A549 (cell line): ENCODE data around the gene PDHB. TPM values are rescaled to one million over a fixed set of nuclear protein-coding genes. Genes with fewer than 3 reads are reported as not detected.

Experiments used
- ATAC-seq, 2 experiments: fragments of 200-7000 bp in 1 of 2; fragments of >200 bp in 1 of 2; cut with Nextera tagmentation in 1 of 2; cut with Tn5 transposase in 1 of 2; 3 replicates each; pipeline versions ENCODE4 v1.8.0 to v1.9.1; 2018 to 2020; ENCODE audit warnings: mild to moderate bottlenecking in 1 of 2, moderate library complexity in 1 of 2
- CTCF ChIA-PET: fragments of 300-600 bp; sonication (Branson Sonifier 250); formaldehyde crosslinking; extraction: SDS; loops from one replicate; lab custom pipeline; 2021; ENCODE audit warnings: antibody characterized with exemption, inconsistent platforms; lab: Yijun Ruan, JAX
- POLR2A ChIA-PET: fragments of 350-600 bp; formaldehyde crosslinking; extraction: SDS; loops from one replicate; lab custom pipeline; 2021; ENCODE audit warnings: antibody characterized with exemption, inconsistent platforms; lab: Yijun Ruan, JAX
- DNase-seq, 2 experiments: peaks; one replicate each; pipeline versions ENCODE4 v3.0.0 to v3.0.0-alpha.2; 2011 to 2016; ENCODE audit warnings: low read depth in 1 of 2, low spot score in 1 of 2
- FAIRE-seq: peaks from 2 replicates; lab custom pipeline; 2011; peaks lifted over from hg19 to GRCh38; lab: Jason Lieb, UNC
- H3K27ac ChIP-seq, 2 experiments: fragments of >200 bp; sonication (Bioruptor Twin); formaldehyde crosslinking; 3 replicates each; pipeline ENCODE4 v1.5.1; 2016 to 2017
- H3K4me1 ChIP-seq: fragments of >200 bp; sonication (Bioruptor Twin); formaldehyde crosslinking; 3 replicates; pipeline ENCODE4 v1.6.1; 2016
- H3K4me2 ChIP-seq: fragments of >200 bp; sonication (Bioruptor Twin); formaldehyde crosslinking; 3 replicates; pipeline ENCODE4 v1.6.1; 2016
- H3K4me3 ChIP-seq: fragments of >200 bp; sonication (Bioruptor Twin); formaldehyde crosslinking; 3 replicates; pipeline ENCODE4 v1.5.1; 2016
- H3K9me3 ChIP-seq: fragments of >200 bp; sonication (Bioruptor Twin); formaldehyde crosslinking; 3 replicates; pipeline ENCODE4 v1.6.1; 2016
- ATOH8 ChIP-seq: fragments of 250-450 bp; sonication (Bioruptor Pico); IDR thresholded peaks from 2 replicates; pipeline ENCODE4 v1.5.0; 2020; ENCODE audit warnings: low read depth, mild to moderate bottlenecking, moderate library complexity
- BCL3 ChIP-seq: fragments of >200 bp; sonication (Bioruptor Twin); formaldehyde crosslinking; IDR thresholded peaks from 3 replicates; pipeline ENCODE4 v1.6.1; 2016
- CBX2 ChIP-seq: fragments of 200-600 bp; sonication (generic); IDR thresholded peaks from 2 replicates; pipeline ENCODE4 v1.6.1; 2016; ENCODE audit warnings: low read depth, mild to moderate bottlenecking, borderline replicate concordance
- E2F6 ChIP-seq: IDR thresholded peaks from 2 replicates; pipeline ENCODE4 v1.6.1; 2012; ENCODE audit warnings: low read depth, borderline replicate concordance
- FOSL2 ChIP-seq, 2 experiments: fragments of 450-650 bp in 1 of 2; fragments of >200 bp in 1 of 2; sonication (Bioruptor Twin) in 1 of 2; formaldehyde crosslinking; IDR thresholded peaks; 2 replicates each; pipeline versions ENCODE4 v1.5.0 to v1.6.1; 2016 to 2020; ENCODE audit warnings: mild to moderate bottlenecking in 1 of 2, moderate library complexity in 1 of 2
- HMGXB4 ChIP-seq: fragments of 250-450 bp; sonication (Bioruptor Pico); IDR thresholded peaks from 2 replicates; pipeline ENCODE4 v1.5.0; 2021; ENCODE audit warnings: mild to moderate bottlenecking, moderate library complexity, borderline replicate concordance
- KDM1A ChIP-seq: fragments of 200-600 bp; sonication (generic); IDR thresholded peaks from 2 replicates; pipeline ENCODE4 v1.6.1; 2016; ENCODE audit warnings: low read depth, mild to moderate bottlenecking
- MAX ChIP-seq: IDR thresholded peaks from 2 replicates; pipeline ENCODE4 v1.6.1; 2012
- MYC ChIP-seq: IDR thresholded peaks from 2 replicates; pipeline ENCODE4 v1.6.1; 2012; ENCODE audit warnings: mild to moderate bottlenecking, inconsistent platforms, low read length, improper control_type of control experiment, borderline replicate concordance
- RAD21 ChIP-seq, 2 experiments: fragments of >200 bp in 1 of 2; sonication (Bioruptor Twin) in 1 of 2; formaldehyde crosslinking in 1 of 2; IDR thresholded peaks in 1 of 2; conservative IDR thresholded peaks in 1 of 2; 2 replicates in 1 of 2; 3 replicates in 1 of 2; pipeline ENCODE4 v1.6.1; 2012 to 2018; ENCODE audit warnings: inconsistent platforms in 1 of 2
- RCOR1 ChIP-seq: fragments of 150-350 bp; IDR thresholded peaks from 2 replicates; pipeline ENCODE4 v1.6.1; 2014; ENCODE audit warnings: antibody characterized with exemption, low read length, low read depth
- RNF2 ChIP-seq: fragments of 200-600 bp; sonication (generic); IDR thresholded peaks from 2 replicates; pipeline ENCODE4 v1.6.1; 2016; ENCODE audit warnings: low read depth, mild to moderate bottlenecking, antibody characterized with exemption, moderate library complexity, borderline replicate concordance
- USF2 ChIP-seq: fragments of 450-650 bp; IDR thresholded peaks from 2 replicates; pipeline ENCODE4 v1.6.1; 2014; ENCODE audit warnings: antibody characterized with exemption
- ZC3H11A ChIP-seq: fragments of 450-650 bp; IDR thresholded peaks from 2 replicates; pipeline ENCODE4 v1.6.1; 2014; ENCODE audit warnings: antibody characterized with exemption, mild to moderate bottlenecking
- ZFP36 ChIP-seq: fragments of 450-650 bp; IDR thresholded peaks from 2 replicates; pipeline ENCODE4 v1.6.1; 2014; ENCODE audit warnings: borderline replicate concordance; ENCODE audit not compliant: partially characterized antibody
- ZNF302 ChIP-seq: fragments of 250-450 bp; sonication (Bioruptor Pico); IDR thresholded peaks from 2 replicates; pipeline ENCODE4 v1.9.0; 2021; ENCODE audit warnings: inconsistent platforms, mild to moderate bottlenecking, moderate library complexity
- WGBS: methylation state at CpG from one replicate; pipeline ENCODE4 v1.1.6; 2017; ENCODE audit errors: missing lambda C conversion rate; 5-methylcytosine and 5-hydroxymethylcytosine counted together
- polyA plus RNA-seq, 4 experiments: library from polyadenylated mRNA; depleted of rRNA in 3 of 4; stranded (reverse); fragments of >200 nt; fragmentation: RNase III in 1 of 4; extraction: RNeasy Plus Mini Kit Qiagen cat#74134 plus additional on column Dnase treatment in 1 of 4; gene quantifications; 2 replicates in 3 of 4; 3 replicates in 1 of 4; pipeline ENCODE4 v1.2.3, GENCODE V29; 2011 to 2017

The PDHB gene
- polyA plus RNA-seq, 2 of the 4 experiments (the other 2 are of a cell fraction), result 82.0 to 113 TPM

GRCh38 chr3:58379351-58380073, 54.1 kb downstream of the PDHB start (continued):
- TF ChIP-seq MYC (no peak), RAD21 (conservative IDR thresholded peaks at IDR 0.05 in 1 of 2, IDR thresholded peaks at IDR 0.05 in 1 of 2) (no peak), E2F6 (no peak), HMGXB4 (CRISPR knock-in tag) (no peak)

GRCh38 chr3:58377750-58378149, 55.9 kb downstream of the PDHB start:
- WGBS, result 95% methylated on average over 4 of the region's 4 CpGs

More at GRCh38 chr3:58377750-58378149, 55.9 kb downstream of the PDHB start:
- Histone ChIP-seq H3K9me3 (no peaks in the 10 kb centered on the region), H3K4me1 (no peaks in the 10 kb centered on the region), H3K4me2 (no peak overlapping the region), H3K4me3 (no peak overlapping the region), H3K27ac (no peak overlapping the region)
- CTCF ChIA-PET, result no interaction called here
- ATAC-seq (no peak), DNase-seq (no peak), FAIRE-seq (no peak)
- POLR2A ChIA-PET, result no interaction called here
- TF ChIP-seq USF2, result no peak
- no peak for TF ChIP-seq KDM1A
- TF ChIP-seq RCOR1, result no peak
- no peak for TF ChIP-seq MAX
- no peak for TF ChIP-seq BCL3
- no peak for TF ChIP-seq ATOH8 (CRISPR knock-in tag)
- no peak for TF ChIP-seq RNF2
- TF ChIP-seq FOSL2 (IDR thresholded peaks at IDR 0.05), result no peak
- TF ChIP-seq FOSL2 (CRISPR knock-in tag; IDR thresholded peaks at IDR 0.05), result no peak
- no peak for TF ChIP-seq ZFP36
- no peak for TF ChIP-seq HMGXB4 (CRISPR knock-in tag)
- TF ChIP-seq CBX2, result no peak
- no peak for TF ChIP-seq RAD21 (conservative IDR thresholded peaks at IDR 0.05 in 1 of 2, IDR thresholded peaks at IDR 0.05 in 1 of 2)
- TF ChIP-seq ZNF302 (CRISPR knock-in tag), result no peak
- no peak for TF ChIP-seq ZC3H11A

Other genes with a start within 250 kb of the PDHB start
- 0.19 TPM in 1 of 2 replicates, not detected in the other for gene DNASE1L3, start 222.9 kb downstream of the PDHB start, polyA plus RNA-seq (2011; rRNA removed)
- gene DNASE1L3, start 222.9 kb downstream of the PDHB start, polyA plus RNA-seq (2017; fragmentation: RNase III; extraction: RNeasy Plus Mini Kit Qiagen cat#74134 plus additional on column Dnase treatment), result not detected in 3 replicates
- 10.1 and 13.8 TPM in 2 replicates for gene ABHD6, start 196.0 kb downstream of the PDHB start, polyA plus RNA-seq (2011; rRNA removed)
- gene ABHD6, start 196.0 kb downstream of the PDHB start, polyA plus RNA-seq (2017; fragmentation: RNase III; extraction: RNeasy Plus Mini Kit Qiagen cat#74134 plus additional on column Dnase treatment), result 5.7 to 6.6 TPM (median 6.0 TPM) in 3 replicates
- 14.1 and 21.5 TPM in 2 replicates for gene RPP14, start 127.6 kb downstream of the PDHB start, polyA plus RNA-seq (2011; rRNA removed)
- 12.8 to 15.6 TPM (median 13.2 TPM) in 3 replicates for gene RPP14, start 127.6 kb downstream of the PDHB start, polyA plus RNA-seq (2017; fragmentation: RNase III; extraction: RNeasy Plus Mini Kit Qiagen cat#74134 plus additional on column Dnase treatment)
- gene HTD2, start 127.3 kb downstream of the PDHB start, polyA plus RNA-seq (2011; rRNA removed), result 7.8 and 8.4 TPM in 2 replicates
- gene HTD2, start 127.3 kb downstream of the PDHB start, polyA plus RNA-seq (2017; fragmentation: RNase III; extraction: RNeasy Plus Mini Kit Qiagen cat#74134 plus additional on column Dnase treatment), result 3.9 to 4.9 TPM (median 4.6 TPM) in 3 replicates
- 10.4 and 10.5 TPM in 2 replicates for gene PXK, start 100.9 kb downstream of the PDHB start, polyA plus RNA-seq (2011; rRNA removed)
- 4.1 to 4.6 TPM (median 4.4 TPM) in 3 replicates for gene PXK, start 100.9 kb downstream of the PDHB start, polyA plus RNA-seq (2017; fragmentation: RNase III; extraction: RNeasy Plus Mini Kit Qiagen cat#74134 plus additional on column Dnase treatment)
- 24.4 and 24.5 TPM in 2 replicates for gene KCTD6, start 58.3 kb upstream of the PDHB start, polyA plus RNA-seq (2011; rRNA removed)
- gene KCTD6, start 58.3 kb upstream of the PDHB start, polyA plus RNA-seq (2017; fragmentation: RNase III; extraction: RNeasy Plus Mini Kit Qiagen cat#74134 plus additional on column Dnase treatment), result 7.8 to 8.5 TPM (median 8.1 TPM) in 3 replicates
- 23.2 and 35.2 TPM in 2 replicates for gene ACOX2, start 103.4 kb upstream of the PDHB start, polyA plus RNA-seq (2011; rRNA removed)
- 3.7 to 4.9 TPM (median 4.8 TPM) in 3 replicates for gene ACOX2, start 103.4 kb upstream of the PDHB start, polyA plus RNA-seq (2017; fragmentation: RNase III; extraction: RNeasy Plus Mini Kit Qiagen cat#74134 plus additional on column Dnase treatment)
- 0.03 and 0.04 TPM in 2 replicates for gene FAM107A, start 143.6 kb upstream of the PDHB start, polyA plus RNA-seq (2011; rRNA removed)
- not detected in 3 replicates for gene FAM107A, start 143.6 kb upstream of the PDHB start, polyA plus RNA-seq (2017; fragmentation: RNase III; extraction: RNeasy Plus Mini Kit Qiagen cat#74134 plus additional on column Dnase treatment)
- gene FAM3D, start 232.9 kb upstream of the PDHB start, polyA plus RNA-seq (2011; rRNA removed), result not detected in 2 replicates
- gene FAM3D, start 232.9 kb upstream of the PDHB start, polyA plus RNA-seq (2017; fragmentation: RNase III; extraction: RNeasy Plus Mini Kit Qiagen cat#74134 plus additional on column Dnase treatment), result not detected in 3 replicates